ENCODE measurements around the gene CMTM8. TPM values are rescaled to one million over a fixed set of nuclear protein-coding genes. Genes with fewer than 3 reads are reported as not detected.

Gene CMTM8
- total RNA-seq, 2 experiments from 2014 or later, result 6.4 to 6.9 TPM

- H3K4me1 Mint-ChIP-seq (ENCODE audit: low read depth), result peaks cover 21% of the 10 kb centered on the region
- TF ChIP-seq CTCF (IDR thresholded peaks at IDR 0.05), result no peak
- ChIA-PET POLR2A (interaction anchor here (1.0 kb wide), 1 partner anchor 43 kb away, joined by 3 read pairs; no protein-coding TSS in a partner anchor), CTCF (interaction anchor here (0.9 to 4.6 kb wide), 13 partner anchors 9 to 172 kb away, joined by 3 to 33 read pairs (median 4); no protein-coding TSS in a partner anchor)
- no peaks in the 10 kb centered on the region for H3K9me3 Mint-ChIP-seq
- peak; percentile 47 for ATAC-seq
- H3K36me3 Mint-ChIP-seq (ENCODE audit: low read depth), result no peaks in the 10 kb centered on the region
- H3K27me3 Mint-ChIP-seq, result no peaks in the 10 kb centered on the region
- intact Hi-C loops (cut with micrococcal nuclease), result no loop called here
- DNase-seq, result no peak
- no peak overlapping the region for H3K27ac Mint-ChIP-seq
- no peak overlapping the region for H3K4me3 Mint-ChIP-seq
Measured at GRCh38 chr3:32335365-32336112, 97.1 kb downstream of the CMTM8 start.

GRCh38 chr3:32336113-32336498 lies 97.6 kb downstream of the CMTM8 start:
- Mint-ChIP-seq H3K36me3 (ENCODE audit: low read depth) (no peaks in the 10 kb centered on the region), H3K4me1 (ENCODE audit: low read depth) (peaks cover 21% of the 10 kb centered on the region), H3K9me3 (no peaks in the 10 kb centered on the region), H3K4me3 (no peak overlapping the region), H3K27ac (no peak overlapping the region), H3K27me3 (no peaks in the 10 kb centered on the region)
- no peak for TF ChIP-seq CTCF (IDR thresholded peaks at IDR 0.05)
- ATAC-seq (no peak), DNase-seq (no peak)
- intact Hi-C loops (cut with micrococcal nuclease), result no loop called here
- CTCF ChIA-PET, result interaction anchor here (1.2 to 4.6 kb wide), 4 partner anchors 38 to 159 kb away, joined by 4 to 33 read pairs (median 7); no protein-coding TSS in a partner anchor
- POLR2A ChIA-PET, result no interaction called here

- Mint-ChIP-seq H3K27ac (no peak overlapping the region), H3K4me3 (no peak overlapping the region), H3K9me3 (no peaks in the 10 kb centered on the region), H3K27me3 (no peaks in the 10 kb centered on the region), H3K4me1 (ENCODE audit: low read depth) (peaks cover 18% of the 10 kb centered on the region), H3K36me3 (ENCODE audit: low read depth) (no peaks in the 10 kb centered on the region)
- ATAC-seq (no peak), DNase-seq (no peak)
- CTCF ChIA-PET, result interaction anchor here (0.8 to 3.8 kb wide), 3 partner anchors 8 to 160 kb away, joined by 3 to 10 read pairs (median 3); no protein-coding TSS in a partner anchor
- POLR2A ChIA-PET, result interaction anchor here (0.8 kb wide), 1 partner anchor 11 kb away, joined by 3 read pairs; no protein-coding TSS in a partner anchor
- intact Hi-C loops (cut with micrococcal nuclease), result no loop called here
- no peak for TF ChIP-seq CTCF (IDR thresholded peaks at IDR 0.05)
Measured at GRCh38 chr3:32337505-32337904, 99.0 kb downstream of the CMTM8 start.

GRCh38 chr3:32340039-32340438 lies 101.6 kb downstream of the CMTM8 start:
- DNase-seq (peak; percentile 23), ATAC-seq (peak; percentile 76)
- ChIA-PET CTCF (interaction anchor here (0.6 to 2.8 kb wide), 5 partner anchors 28 to 162 kb away, joined by 4 to 11 read pairs (median 7); no protein-coding TSS in a partner anchor), POLR2A (no interaction called here)
- H3K36me3 Mint-ChIP-seq (ENCODE audit: low read depth), result no peaks in the 10 kb centered on the region
- peak; percentile 35 for TF ChIP-seq CTCF (IDR thresholded peaks at IDR 0.05)
- no peaks in the 10 kb centered on the region for H3K9me3 Mint-ChIP-seq
- H3K27ac Mint-ChIP-seq, result no peak overlapping the region
- intact Hi-C loops (cut with micrococcal nuclease), result loop anchor here (5.0 kb wide), 1 partner anchor 163 kb away; no protein-coding TSS in a partner anchor
- H3K27me3 Mint-ChIP-seq, result no peaks in the 10 kb centered on the region
- peaks cover 11% of the 10 kb centered on the region for H3K4me1 Mint-ChIP-seq (ENCODE audit: low read depth)
- H3K4me3 Mint-ChIP-seq, result no peak overlapping the region
